HG03175 (cell line): ENCODE data around the gene TST.

Experiments used
- ATAC-seq: cut with Tn5 transposase; IDR thresholded peaks from one replicate; pipeline ENCODE4 v1.9.1; 2021; ENCODE audit warnings: mild to moderate bottlenecking, moderate library complexity; ENCODE audit not compliant: unreplicated experiment

Gene TST

GRCh38 chr22:36988075-36988832 lies 31.0 kb downstream of the TST start:
- ATAC-seq: no peak

GRCh38 chr22:36986242-36986821 lies 32.9 kb downstream of the TST start:
- ATAC-seq: no peak

- ATAC-seq: no peak
These were observed 33.9 kb downstream of the TST start for GRCh38 chr22:36985211-36985889.

- no peak for ATAC-seq
These were observed 37.1 kb downstream of the TST start for GRCh38 chr22:36982136-36982535.

- no peak for ATAC-seq
These were observed 37.9 kb downstream of the TST start for GRCh38 chr22:36981247-36981775.

- ATAC-seq: no peak
These were observed 40.0 kb downstream of the TST start for GRCh38 chr22:36979016-36979910.

- ATAC-seq: peak; percentile 85
These were observed 41.1 kb downstream of the TST start for GRCh38 chr22:36977947-36978660.

- ATAC-seq: no peak
These were observed 41.8 kb downstream of the TST start for GRCh38 chr22:36977401-36977861.

- ATAC-seq: no peak
These were observed 42.6 kb downstream of the TST start for GRCh38 chr22:36976606-36977005.

GRCh38 chr22:36971341-36972125 lies 47.7 kb downstream of the TST start:
- ATAC-seq: no peak

GRCh38 chr22:36968249-36968964 lies 50.8 kb downstream of the TST start:
- ATAC-seq: no peak

GRCh38 chr22:36966851-36967540 lies 52.3 kb downstream of the TST start:
- no peak for ATAC-seq

GRCh38 chr22:36965696-36966095 lies 53.6 kb downstream of the TST start:
- ATAC-seq: no peak

- ATAC-seq: no peak
These were observed 55.1 kb downstream of the TST start for GRCh38 chr22:36964106-36964505.

GRCh38 chr22:36963302-36963701 lies 55.9 kb downstream of the TST start:
- ATAC-seq: no peak

GRCh38 chr22:36961626-36962025 lies 57.6 kb downstream of the TST start:
- no peak for ATAC-seq
